ENCODE data around the gene PLAAT2.
"Not testable (repeated sequence)": the region's sequence is repeated elsewhere in the genome, so short reads cannot be mapped to it uniquely, and the experiment has no call there.

The PLAAT2 gene

GRCh38 chr11:63574856-63575602, 11.8 kb upstream of the PLAAT2 start:
- no peak for DNase-seq

GRCh38 chr11:63573881-63574855, 11.0 kb upstream of the PLAAT2 start:
- DNase-seq, result peak in 2 of 5 experiments; percentile 28 to 64

GRCh38 chr11:63572026-63572688, 9.0 kb upstream of the PLAAT2 start:
- DNase-seq, result no peak

- DNase-seq, result no peak
Observed at GRCh38 chr11:63569570-63569969, 6.4 kb upstream of the PLAAT2 start.

GRCh38 chr11:63567044-63567840, 4.1 kb upstream of the PLAAT2 start:
- peak in 4 of 5 experiments; percentile 20 to 91 (median 76) for DNase-seq

GRCh38 chr11:63564784-63565350, 1.7 kb upstream of the PLAAT2 start:
- no peak for DNase-seq

GRCh38 chr11:63564056-63564774, 1.0 kb upstream of the PLAAT2 start:
- peak in 1 of 5 experiments; percentile 86 for DNase-seq

GRCh38 chr11:63560506-63561180, 2.5 kb downstream of the PLAAT2 start:
- DNase-seq, result peak in 2 of 5 experiments; percentile 39 to 56

GRCh38 chr11:63558459-63559157, 4.6 kb downstream of the PLAAT2 start:
- no peak for DNase-seq

- no peak for DNase-seq
Observed at GRCh38 chr11:63557570-63557969, 5.6 kb downstream of the PLAAT2 start.

GRCh38 chr11:63556404-63557013, 6.7 kb downstream of the PLAAT2 start:
- DNase-seq, result no peak

GRCh38 chr11:63554877-63555223, 8.3 kb downstream of the PLAAT2 start:
- no peak for DNase-seq

- DNase-seq, result peak in 3 of 5 experiments; percentile 15 to 90 (median 78)
Observed at GRCh38 chr11:63553759-63554158, 9.4 kb downstream of the PLAAT2 start.

GRCh38 chr11:63552921-63553320, 10.3 kb downstream of the PLAAT2 start:
- no peak for DNase-seq

GRCh38 chr11:63551889-63552266, 11.3 kb downstream of the PLAAT2 start:
- peak in 1 of 5 experiments; percentile 42 for DNase-seq

GRCh38 chr11:63551091-63551888, 11.9 kb downstream of the PLAAT2 start:
- DNase-seq, result peak in 1 of 5 experiments; percentile 39

GRCh38 chr11:63550156-63550700, 13.0 kb downstream of the PLAAT2 start:
- DNase-seq, result not testable (repeated sequence)

- DNase-seq, result no peak
Observed at GRCh38 chr11:63549411-63549810, 13.8 kb downstream of the PLAAT2 start.
